ENCODE data around the gene RB1. TPM values are rescaled to one million over a fixed set of nuclear protein-coding genes. Genes with fewer than 3 reads are reported as not detected.

Gene RB1
- polyA plus RNA-seq, 1 donor: 51.1 TPM

Other genes starting within 250 kb of the RB1 start
- gene MED4, start 208.6 kb upstream of the RB1 start, polyA plus RNA-seq (ENCODE audit: insufficient read length): 99.2 TPM
- 1,478 TPM for gene ITM2B, start 70.5 kb upstream of the RB1 start, polyA plus RNA-seq (ENCODE audit: insufficient read length)
- gene LPAR6, start 109.4 kb downstream of the RB1 start, polyA plus RNA-seq (ENCODE audit: insufficient read length): 44.3 TPM
- 61.1 TPM for gene RCBTB2, start 229.3 kb downstream of the RB1 start, polyA plus RNA-seq (ENCODE audit: insufficient read length)